Measurements from ENCODE around the gene TMEM245.
"Not testable (repeated sequence)": the region's sequence is repeated elsewhere in the genome, so short reads cannot be mapped to it uniquely, and the experiment has no call there.

TMEM245 gene

DNA sequence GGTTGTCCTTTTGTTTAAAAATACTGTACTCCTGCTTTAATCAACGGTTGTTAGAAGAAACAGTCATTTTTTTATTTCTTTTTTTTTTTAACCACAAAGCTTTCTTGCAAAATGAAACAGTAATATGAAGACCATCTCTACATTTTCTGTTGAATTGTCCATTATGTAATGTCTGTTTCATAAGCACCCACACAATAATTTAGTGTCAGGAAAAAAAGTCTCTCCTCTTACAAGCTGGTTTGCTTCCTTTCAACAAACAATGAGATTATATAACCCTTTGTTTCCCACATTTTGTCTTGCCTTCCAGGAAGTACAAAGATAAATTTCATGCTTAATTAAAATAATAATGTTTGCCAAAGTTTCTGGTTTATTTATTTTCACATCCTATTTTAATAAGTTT lies 123.1 kb downstream of the TMEM245 start:
- no peak for DNase-seq (ENCODE audit: low read depth in 2 of 2)

DNA sequence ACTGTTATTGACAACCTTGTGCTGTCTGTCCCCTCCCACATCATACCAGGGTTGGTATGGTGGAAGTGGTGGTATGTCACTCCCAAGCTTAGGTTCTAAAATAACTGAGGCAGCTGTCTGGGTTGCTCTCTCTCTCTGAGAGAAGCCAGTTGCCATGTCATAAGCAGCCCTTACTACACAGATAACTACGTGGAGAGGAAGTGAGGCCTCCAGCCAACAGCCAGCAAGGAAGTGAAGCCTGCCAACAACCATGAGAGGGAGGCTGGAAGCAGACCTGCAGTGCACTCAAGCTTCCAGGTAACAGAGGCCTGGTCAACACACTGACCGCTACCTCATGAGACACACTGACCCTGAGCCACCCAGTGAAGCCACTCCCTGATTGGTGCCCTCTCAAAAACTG lies 125.1 kb downstream of the TMEM245 start:
- no peak for DNase-seq (ENCODE audit: low read depth in 2 of 2)

GRCh38 chr9:108991479-108991878 lies 128.3 kb downstream of the TMEM245 start:
- DNase-seq (ENCODE audit: low read depth in 2 of 2): no peak

DNA sequence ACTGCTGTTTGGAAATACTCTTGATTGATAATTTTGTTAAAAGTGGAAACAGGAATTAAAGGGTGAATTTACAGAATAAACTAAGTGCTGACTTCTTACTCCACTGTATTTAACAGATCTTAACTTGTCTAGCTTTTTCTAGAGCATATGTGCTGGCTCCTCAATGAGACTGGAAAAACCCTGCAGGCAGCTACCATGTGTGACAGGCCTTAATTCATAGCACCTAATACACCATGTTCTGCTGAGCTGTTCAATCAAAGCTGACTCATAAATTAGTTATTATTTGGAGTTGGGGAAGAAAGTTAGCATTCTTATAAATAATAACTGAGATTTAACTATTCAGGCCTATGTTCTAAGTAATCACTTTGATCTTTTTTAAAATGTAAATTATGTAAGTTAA lies 135.9 kb downstream of the TMEM245 start:
- DNase-seq (ENCODE audit: low read depth in 2 of 2): no peak

GRCh38 chr9:108980893-108981292 lies 138.9 kb downstream of the TMEM245 start:
- no peak for DNase-seq (ENCODE audit: low read depth in 2 of 2)

DNA sequence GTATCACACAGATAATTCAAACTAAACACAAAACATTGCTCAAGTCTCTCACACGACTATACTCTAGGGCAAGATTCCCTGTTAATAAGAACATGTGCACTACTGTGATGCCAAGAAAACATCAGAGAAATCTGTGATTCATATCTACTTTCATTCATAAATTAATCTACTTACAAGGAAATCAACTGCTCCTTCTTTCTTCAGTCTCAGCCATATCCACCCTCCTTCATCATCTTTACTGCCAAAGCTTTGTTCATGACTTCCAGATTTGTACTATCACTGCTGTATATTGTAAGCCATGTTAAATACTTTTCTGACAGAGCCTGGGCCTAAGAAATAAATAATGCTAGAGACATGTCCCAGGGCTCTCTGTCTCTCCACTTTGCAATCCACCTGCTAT lies 141.5 kb downstream of the TMEM245 start:
- DNase-seq (ENCODE audit: low read depth in 2 of 2): no peak

DNA sequence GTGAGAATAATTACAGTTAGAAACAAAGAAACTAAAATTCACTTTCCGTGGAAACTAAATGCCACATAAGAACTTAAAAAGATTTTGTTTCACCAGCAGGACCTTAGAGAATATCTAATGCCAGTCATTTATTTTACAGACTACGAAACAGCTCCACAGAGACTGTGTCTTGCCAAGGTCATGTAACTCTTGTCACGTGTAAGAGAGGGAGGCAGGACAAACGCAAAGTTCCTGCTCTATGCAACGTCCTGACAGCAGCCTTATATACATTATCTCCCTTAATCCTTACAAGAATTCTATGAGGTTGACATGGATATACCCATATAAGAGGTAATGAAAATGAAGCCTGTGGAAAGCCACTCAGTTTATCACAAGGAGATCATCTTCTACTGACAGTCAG lies 145.9 kb downstream of the TMEM245 start:
- DNase-seq (ENCODE audit: low read depth in 2 of 2): no peak

- no peak for DNase-seq (ENCODE audit: low read depth in 2 of 2)
Measured at GRCh38 chr9:108972626-108973209, 147.0 kb downstream of the TMEM245 start.

DNA sequence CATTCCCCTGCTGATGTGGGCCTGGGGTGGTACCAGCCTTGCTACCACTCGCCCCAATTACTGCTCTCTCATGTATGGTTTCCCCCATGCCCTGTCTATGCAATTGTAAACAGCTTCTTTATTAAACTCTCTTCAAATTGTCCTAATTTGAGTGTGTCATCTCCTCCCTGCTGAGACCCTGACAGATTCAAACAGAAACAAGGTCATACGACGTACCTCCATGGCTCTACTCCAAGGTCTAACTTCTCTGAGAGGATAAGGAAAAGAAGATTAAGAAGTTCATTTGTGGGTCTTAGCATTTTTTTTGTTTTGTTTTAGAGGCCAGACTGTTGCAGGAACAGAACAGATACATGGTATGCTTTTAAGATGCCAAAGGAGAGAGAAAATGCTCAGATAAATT lies 147.6 kb downstream of the TMEM245 start:
- no peak for DNase-seq (ENCODE audit: low read depth in 2 of 2)

DNA sequence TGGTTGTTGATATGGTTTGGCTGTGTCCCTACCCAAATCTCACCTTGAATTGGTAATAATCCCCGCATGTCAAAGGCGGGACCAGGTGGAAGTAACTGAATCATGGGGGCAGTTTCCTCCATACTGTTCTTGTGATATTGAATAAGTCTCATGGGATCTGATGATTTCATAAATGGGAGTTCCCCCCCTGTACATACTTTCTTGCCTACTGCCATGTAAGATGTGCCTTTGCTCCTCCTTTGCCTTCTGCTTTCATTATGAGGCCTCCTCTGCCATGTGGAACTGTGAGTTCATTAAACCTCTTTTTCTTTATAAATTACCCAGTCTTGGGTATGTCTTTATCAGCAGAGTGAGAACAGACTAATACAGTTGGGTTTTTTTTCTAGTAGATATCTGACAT lies 148.4 kb downstream of the TMEM245 start:
- DNase-seq (ENCODE audit: low read depth in 2 of 2): not testable (repeated sequence)

GRCh38 chr9:108967916-108968315 lies 151.8 kb downstream of the TMEM245 start:
- no peak for DNase-seq (ENCODE audit: low read depth in 2 of 2)
